ENCODE data around the gene SCNN1B.
"Not testable (repeated sequence)": the region's sequence is repeated elsewhere in the genome, so short reads cannot be mapped to it uniquely, and the experiment has no call there.

SCNN1B gene, protein sequence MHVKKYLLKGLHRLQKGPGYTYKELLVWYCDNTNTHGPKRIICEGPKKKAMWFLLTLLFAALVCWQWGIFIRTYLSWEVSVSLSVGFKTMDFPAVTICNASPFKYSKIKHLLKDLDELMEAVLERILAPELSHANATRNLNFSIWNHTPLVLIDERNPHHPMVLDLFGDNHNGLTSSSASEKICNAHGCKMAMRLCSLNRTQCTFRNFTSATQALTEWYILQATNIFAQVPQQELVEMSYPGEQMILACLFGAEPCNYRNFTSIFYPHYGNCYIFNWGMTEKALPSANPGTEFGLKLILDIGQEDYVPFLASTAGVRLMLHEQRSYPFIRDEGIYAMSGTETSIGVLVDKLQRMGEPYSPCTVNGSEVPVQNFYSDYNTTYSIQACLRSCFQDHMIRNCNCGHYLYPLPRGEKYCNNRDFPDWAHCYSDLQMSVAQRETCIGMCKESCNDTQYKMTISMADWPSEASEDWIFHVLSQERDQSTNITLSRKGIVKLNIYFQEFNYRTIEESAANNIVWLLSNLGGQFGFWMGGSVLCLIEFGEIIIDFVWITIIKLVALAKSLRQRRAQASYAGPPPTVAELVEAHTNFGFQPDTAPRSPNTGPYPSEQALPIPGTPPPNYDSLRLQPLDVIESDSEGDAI

GRCh38 chr16:23302045-23302956, at the start of gene SCNN1B:
TSS of gene SCNN1B (plus strand) at chr16:23302302. CDS start at chr16:23348600, 46,298 bp downstream.
- in situ Hi-C loops (cut with HindIII; ENCODE audit: low sequenced_read_pairs), result no loop called here

DNA sequence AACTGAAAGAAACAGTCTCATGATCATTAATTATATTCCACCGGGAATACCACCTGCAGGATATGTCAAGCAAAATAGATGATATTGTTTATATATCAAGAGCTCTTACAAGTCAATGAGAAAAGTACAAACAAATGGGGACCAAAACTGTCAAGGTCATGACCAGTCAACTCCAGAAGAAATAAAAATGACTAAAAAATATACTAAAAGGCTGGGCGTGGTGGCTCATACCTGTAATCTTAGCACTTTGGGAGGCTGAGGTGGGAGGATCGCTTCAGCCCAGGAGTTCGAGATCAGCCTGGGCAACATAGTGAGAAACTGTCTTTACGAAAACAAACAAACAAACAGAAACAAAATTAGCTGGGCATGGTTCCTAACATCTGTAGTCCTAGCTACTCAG, 49.8 kb upstream of the SCNN1B start:
- in situ Hi-C loops (cut with HindIII; ENCODE audit: low sequenced_read_pairs), result no loop called here

- in situ Hi-C loops (cut with HindIII; ENCODE audit: low sequenced_read_pairs), result not testable (repeated sequence)
Measured at GRCh38 chr16:23253650-23254049, 48.5 kb upstream of the SCNN1B start.

GRCh38 chr16:23254338-23254737, 47.8 kb upstream of the SCNN1B start:
- in situ Hi-C loops (cut with HindIII; ENCODE audit: low sequenced_read_pairs), result no loop called here

DNA sequence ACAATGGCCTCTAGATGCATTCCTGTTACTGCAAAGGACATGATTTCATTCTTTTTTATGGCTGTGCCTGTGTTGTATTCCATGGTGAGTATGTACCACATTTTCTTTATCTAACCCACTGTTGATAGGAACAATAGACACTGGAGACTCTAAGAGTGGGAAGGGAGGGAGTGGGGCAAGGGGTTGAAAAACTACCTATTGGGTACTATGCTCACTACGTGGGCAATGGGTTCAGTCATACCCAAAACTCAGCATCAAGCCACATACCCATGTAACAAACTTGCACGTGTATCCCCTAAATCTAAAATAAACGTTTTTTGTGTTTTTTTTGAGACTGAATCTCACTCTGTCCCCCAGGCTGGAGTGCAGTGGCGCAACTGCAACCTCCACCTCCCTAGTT, 47.1 kb upstream of the SCNN1B start:
- in situ Hi-C loops (cut with HindIII; ENCODE audit: low sequenced_read_pairs), result no loop called here

DNA sequence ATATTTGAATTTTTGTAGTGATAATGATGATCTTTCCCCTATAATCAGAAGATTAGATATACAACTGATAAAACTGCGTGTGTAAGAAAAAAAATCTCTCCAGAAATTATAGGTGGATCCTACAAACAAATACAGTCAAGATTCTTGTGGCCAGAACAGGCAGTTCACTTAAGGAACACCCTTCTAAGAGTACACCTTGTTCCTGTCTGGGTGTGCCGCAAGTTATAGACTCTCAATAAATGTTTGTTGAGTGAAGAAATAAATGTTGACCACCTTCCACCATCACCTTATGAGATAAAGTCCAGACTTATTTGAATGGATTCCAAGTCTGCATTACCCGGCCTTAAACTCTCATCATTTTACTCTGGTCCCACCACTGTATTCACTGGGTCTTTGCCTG, 45.7 kb upstream of the SCNN1B start:
- in situ Hi-C loops (cut with HindIII; ENCODE audit: low sequenced_read_pairs), result no loop called here

GRCh38 chr16:23257682-23258081, 44.4 kb upstream of the SCNN1B start:
- in situ Hi-C loops (cut with HindIII; ENCODE audit: low sequenced_read_pairs), result no loop called here

DNA sequence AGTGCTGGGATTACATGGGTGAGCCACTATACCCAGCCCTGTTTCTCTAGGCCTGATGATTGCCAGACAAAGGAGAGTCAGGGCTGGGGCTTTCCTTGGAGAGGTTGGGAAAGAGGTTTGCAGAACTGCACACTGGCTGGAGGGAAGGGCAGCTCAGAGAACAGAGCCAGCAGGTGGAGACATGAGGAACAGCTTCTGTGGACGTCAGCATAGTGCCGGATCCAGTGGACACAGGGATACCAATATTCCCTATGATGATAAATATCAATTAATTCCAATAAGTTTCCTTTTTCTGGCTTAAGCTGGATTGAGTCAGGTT, 43.2 kb upstream of the SCNN1B start:
- in situ Hi-C loops (cut with HindIII; ENCODE audit: low sequenced_read_pairs), result no loop called here

DNA sequence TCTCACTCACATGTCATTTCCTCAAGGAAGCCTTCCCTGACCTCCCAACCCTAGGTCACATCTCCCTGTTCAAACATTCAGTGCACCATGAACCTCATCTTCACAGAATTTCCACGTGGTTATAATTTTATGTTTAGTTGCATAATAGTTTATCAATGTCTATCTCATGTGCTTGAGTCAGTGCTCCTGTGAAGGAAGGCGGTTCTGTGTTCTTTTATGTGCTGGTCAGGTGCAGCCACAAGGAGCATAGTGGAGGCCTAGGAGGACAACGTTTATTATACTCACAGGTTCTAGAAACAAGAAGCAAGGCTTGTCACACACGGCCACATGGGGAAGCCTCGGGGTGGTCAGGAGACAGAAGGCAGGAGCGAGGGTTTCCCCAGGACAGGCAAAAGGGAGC, 34.5 kb upstream of the SCNN1B start:
- in situ Hi-C loops (cut with HindIII; ENCODE audit: low sequenced_read_pairs), result no loop called here

DNA sequence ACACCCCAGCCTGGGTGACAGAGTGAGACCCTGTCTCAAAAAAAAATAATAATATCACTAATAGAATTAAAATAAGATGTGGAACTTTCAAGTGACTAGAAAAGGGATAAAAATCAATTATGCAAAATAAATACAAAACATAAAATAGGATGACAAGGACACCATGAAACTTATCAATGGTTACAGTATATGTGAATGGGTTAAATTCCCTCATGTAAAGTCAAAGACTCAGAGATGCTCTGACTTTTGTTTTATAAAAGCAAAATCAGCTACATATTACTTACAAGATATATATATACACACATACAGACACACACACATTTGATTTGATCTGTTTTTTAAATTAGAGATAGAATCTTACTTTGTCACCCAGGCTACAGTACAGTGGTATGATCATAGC, 33.5 kb upstream of the SCNN1B start:
- in situ Hi-C loops (cut with HindIII; ENCODE audit: low sequenced_read_pairs), result no loop called here

GRCh38 chr16:23269248-23269953, 32.7 kb upstream of the SCNN1B start:
- in situ Hi-C loops (cut with HindIII; ENCODE audit: low sequenced_read_pairs), result no loop called here

DNA sequence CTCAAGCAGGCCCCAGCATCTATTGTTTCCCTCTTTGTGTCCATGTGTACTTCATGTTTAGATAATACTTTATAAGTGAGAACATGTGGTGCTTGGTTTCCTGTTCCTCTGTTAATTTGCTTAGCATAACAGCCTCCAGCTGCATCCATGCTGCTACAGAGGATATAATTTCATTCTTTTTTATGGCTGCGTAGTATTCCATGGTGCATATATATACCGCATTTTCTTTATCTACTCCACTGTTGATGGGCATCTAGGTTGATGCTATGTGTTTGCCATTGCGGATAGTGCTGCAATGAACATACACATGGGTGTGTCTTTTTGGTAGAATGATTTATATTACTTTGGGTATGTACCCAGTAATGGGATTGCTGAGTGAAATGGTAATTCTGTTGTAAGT, 31.4 kb upstream of the SCNN1B start:
- in situ Hi-C loops (cut with HindIII; ENCODE audit: low sequenced_read_pairs), result no loop called here

GRCh38 chr16:23274968-23275367, 27.1 kb upstream of the SCNN1B start:
- in situ Hi-C loops (cut with HindIII; ENCODE audit: low sequenced_read_pairs), result no loop called here

GRCh38 chr16:23276821-23277220, 25.3 kb upstream of the SCNN1B start:
- in situ Hi-C loops (cut with HindIII; ENCODE audit: low sequenced_read_pairs), result no loop called here

DNA sequence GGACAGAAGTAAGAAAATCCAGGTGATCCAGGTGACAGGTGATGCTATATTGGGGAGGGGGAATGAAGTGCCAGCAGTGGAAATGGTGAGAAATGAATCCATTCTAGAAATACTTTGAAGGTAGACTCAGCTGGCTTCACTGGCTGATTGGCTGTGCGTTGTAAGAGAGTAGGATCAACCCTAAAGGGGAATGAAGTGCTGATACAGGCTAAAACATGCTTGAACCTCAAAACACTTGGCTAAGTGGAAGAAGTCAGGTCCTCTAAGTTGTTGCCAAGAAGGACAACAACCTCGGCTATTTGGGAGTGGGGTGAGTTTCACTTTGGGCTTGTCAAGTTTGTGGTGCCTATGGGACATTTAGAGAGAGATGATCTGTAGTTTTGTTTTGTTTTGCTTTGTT, 24.1 kb upstream of the SCNN1B start:
- in situ Hi-C loops (cut with HindIII; ENCODE audit: low sequenced_read_pairs), result no loop called here

- in situ Hi-C loops (cut with HindIII; ENCODE audit: low sequenced_read_pairs), result no loop called here
Measured at GRCh38 chr16:23279721-23280153, 22.4 kb upstream of the SCNN1B start.

DNA sequence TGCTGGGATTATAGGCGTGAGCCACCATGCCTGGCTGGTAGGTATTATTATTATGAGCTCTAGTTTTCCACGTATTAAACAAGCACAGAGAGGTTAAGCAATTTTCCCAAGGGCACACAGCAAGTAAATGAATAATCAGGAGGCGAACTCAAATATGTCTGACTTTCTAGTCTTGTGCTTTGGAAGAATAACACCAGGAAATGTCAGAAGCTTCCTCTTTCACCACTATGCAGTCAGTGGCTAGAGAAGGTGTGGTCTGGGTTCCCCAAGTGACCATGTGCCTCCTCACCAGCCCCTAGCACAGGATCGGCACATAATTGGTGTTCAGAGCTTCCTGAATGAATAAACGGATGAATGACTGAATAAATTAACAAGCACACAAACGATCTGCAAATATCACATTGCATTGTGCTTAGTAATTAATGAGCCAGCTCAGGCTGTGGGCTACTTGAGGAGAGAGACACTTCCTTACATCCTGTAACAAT, 21.6 kb upstream of the SCNN1B start:
- in situ Hi-C loops (cut with HindIII; ENCODE audit: low sequenced_read_pairs), result no loop called here

DNA sequence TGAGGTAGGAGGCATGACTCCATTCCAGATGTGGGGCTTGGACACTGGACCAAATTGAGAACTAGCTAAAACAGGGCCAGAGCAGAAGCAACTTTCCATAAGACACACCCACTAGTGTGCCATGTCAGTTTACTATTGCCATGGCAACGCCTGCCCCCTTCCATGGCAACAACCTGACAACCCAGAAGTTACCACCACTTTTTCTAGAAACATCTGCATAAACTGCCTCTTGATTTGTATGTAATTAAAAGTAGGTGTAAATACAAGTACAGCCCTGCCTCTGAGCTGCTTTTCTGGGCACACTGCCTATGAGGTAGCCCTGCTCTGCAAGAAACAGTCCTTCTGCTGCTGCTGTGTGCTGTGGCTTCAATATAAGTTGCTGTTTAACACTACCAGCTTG, 19.5 kb upstream of the SCNN1B start:
- in situ Hi-C loops (cut with HindIII; ENCODE audit: low sequenced_read_pairs), result no loop called here

DNA sequence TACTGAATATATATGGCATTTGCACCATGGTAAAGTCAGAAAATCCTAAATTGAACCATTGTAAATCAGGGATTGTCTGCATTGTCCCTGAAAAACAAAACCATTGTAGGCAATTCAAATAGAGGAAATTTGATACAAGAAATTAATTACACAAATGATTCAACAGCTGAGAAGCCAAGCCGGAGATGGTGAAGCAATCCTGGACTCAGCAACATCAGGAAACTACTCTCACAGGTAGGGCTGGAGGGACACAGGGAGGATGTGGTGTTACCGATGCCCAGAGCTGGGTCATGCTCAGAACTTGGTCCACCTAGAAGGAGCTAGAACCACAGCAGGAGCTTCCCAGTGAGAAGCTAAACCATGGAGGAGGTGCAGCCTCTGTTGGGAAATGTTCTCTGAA, 18.5 kb upstream of the SCNN1B start:
- in situ Hi-C loops (cut with HindIII; ENCODE audit: low sequenced_read_pairs), result no loop called here

GRCh38 chr16:23284584-23284983, 17.5 kb upstream of the SCNN1B start:
- in situ Hi-C loops (cut with HindIII; ENCODE audit: low sequenced_read_pairs), result no loop called here

DNA sequence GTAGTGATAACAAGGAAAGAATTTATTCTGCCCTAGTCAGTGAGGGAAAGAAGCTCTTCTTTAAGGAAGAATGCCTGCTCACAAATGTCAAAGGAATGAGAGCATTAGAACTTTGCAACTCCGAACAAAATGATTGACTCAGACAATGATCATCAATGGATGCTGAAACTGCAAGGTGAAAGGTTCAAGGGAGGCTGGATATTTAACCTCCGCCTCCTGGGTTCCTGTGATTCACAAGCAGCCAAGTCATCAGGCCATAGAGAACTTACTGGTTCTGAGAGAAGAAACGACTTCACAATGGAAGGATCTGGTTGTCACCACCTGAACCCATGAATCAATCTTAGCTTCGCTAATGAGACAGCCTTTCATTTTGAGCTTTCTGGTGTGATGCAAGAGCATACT, 16.0 kb upstream of the SCNN1B start:
- in situ Hi-C loops (cut with HindIII; ENCODE audit: low sequenced_read_pairs), result no loop called here
